LNCaP clone FGC (cell line): ENCODE results near the gene FRAS1.
"Not testable (repeated sequence)": the region's sequence is repeated elsewhere in the genome, so short reads cannot be mapped to it uniquely, and the experiment has no call there.

ENCODE experiments used
- DNase-seq: peaks from one replicate; pipeline ENCODE4 v3.0.0-alpha.2; 2011; ENCODE audit warnings: low read depth
- H3K4me3 ChIP-seq: 2 replicates; pipeline ENCODE4 v1.5.1; 2011; ENCODE audit warnings: mild to moderate bottlenecking, low read depth, low read length, control low read depth
- TF ChIP-seq, protein P1 (sequence below): IDR thresholded peaks from 2 replicates; pipeline ENCODE4 v1.5.1; 2012; ENCODE audit warnings: mild to moderate bottlenecking; ENCODE audit not compliant: control insufficient read depth, insufficient read depth; ENCODE audit errors: extremely low read depth

FRAS1 gene

DNA sequence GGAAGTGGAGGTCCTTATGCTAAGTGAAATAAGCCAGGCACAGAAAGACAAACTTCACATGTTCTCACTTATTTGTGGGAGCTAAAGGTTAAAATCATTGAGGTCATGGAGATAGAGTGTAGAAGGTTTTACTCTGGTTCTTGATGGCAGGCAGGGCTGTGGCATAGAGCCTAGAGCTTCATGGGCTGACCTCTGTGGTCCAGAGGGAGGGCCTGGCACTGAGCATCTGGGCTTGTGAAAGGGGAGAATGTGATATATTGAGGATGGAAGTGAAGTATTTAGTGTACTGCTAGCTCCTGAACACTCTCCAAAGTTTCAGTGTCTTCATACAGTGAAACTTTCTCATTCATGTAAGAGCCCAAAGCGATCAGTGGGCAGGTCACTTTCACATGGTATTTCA is 423.2 kb downstream of the FRAS1 start:
- TF ChIP-seq, protein P1, sequence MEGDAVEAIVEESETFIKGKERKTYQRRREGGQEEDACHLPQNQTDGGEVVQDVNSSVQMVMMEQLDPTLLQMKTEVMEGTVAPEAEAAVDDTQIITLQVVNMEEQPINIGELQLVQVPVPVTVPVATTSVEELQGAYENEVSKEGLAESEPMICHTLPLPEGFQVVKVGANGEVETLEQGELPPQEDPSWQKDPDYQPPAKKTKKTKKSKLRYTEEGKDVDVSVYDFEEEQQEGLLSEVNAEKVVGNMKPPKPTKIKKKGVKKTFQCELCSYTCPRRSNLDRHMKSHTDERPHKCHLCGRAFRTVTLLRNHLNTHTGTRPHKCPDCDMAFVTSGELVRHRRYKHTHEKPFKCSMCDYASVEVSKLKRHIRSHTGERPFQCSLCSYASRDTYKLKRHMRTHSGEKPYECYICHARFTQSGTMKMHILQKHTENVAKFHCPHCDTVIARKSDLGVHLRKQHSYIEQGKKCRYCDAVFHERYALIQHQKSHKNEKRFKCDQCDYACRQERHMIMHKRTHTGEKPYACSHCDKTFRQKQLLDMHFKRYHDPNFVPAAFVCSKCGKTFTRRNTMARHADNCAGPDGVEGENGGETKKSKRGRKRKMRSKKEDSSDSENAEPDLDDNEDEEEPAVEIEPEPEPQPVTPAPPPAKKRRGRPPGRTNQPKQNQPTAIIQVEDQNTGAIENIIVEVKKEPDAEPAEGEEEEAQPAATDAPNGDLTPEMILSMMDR = no peak
- DNase-seq = no peak
- no peak overlapping the region for H3K4me3 ChIP-seq

DNA sequence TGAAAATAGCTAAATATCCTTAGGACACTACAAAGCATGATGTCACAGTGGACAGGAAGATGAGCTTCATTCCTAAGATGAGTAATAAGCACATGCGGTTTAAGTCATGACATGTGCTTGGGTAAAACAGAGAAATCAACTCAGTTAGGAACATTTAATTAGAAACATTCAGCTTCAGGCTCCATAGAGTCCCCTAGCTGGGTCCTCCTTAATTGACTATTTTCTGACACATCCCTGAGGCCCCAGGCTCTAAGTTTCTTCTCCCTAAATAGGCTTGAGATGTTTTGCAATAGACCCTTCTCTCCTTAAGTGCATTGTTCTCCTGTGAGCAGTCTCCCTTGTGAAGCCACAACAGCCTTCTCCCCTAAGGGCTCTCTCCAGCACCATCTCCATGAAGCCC is 424.1 kb downstream of the FRAS1 start:
- H3K4me3 ChIP-seq = no peak overlapping the region
- TF ChIP-seq, protein P1 = no peak
- DNase-seq = no peak

DNA sequence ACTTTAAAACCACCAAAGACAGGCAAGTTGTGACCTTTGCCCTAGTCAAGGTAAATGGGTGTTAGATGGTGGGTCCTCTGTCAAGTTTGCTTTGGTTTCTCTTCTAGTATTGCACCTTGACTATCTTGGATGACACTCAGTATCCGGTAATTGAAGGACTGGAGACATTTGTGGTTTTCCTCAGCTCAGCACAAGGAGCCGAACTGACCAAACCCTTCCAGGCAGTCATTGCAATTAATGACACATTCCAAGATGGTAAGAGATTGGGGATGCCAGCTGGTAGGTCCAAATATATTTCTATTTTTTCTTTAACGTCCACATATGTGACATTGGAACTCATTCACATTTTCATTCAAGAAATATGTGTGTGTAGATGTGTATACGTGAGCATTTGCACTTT is 425.2 kb downstream of the FRAS1 start:
- no peak overlapping the region for H3K4me3 ChIP-seq
- DNase-seq = no peak
- TF ChIP-seq, protein P1 = no peak

DNA sequence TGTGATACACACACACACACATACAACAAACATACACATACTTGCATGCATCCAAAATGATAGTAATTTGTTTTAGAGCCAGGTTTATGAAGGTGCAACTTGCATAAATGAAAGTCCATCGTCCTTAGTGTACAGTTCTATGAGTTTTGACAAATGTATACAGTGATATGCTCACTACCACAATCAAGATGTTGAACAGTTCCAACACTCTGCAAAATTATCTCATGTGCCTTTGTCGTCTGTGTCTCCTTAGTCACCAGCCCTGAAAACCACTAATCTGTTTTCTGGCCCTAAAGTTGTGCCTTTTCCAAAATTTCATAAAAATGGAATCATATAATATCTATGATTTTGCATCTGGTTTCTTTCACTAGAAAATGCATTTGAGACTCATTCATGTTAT is 426.7 kb downstream of the FRAS1 start:
- no peak for DNase-seq
- H3K4me3 ChIP-seq = no peak overlapping the region
- TF ChIP-seq, protein P1 = no peak

DNA sequence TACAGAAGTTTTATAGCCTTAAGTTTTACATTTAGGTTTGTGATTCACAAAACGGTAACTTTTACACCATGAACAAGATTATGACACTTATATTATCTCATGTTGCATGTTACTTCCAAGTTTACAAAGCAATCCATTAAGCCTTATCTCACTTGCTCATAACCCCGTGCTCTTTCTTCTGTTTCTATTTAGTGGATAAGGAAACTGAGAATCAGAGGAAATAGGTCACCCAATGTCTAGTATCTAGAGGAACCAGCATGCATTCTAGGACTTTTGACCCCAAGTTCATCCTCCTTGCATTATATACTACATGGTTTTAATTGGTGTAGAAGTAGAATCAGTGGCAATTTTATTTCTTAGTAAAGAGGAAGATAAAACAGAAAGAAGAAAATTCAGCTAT is 427.5 kb downstream of the FRAS1 start:
- DNase-seq = no peak
- H3K4me3 ChIP-seq = no peak overlapping the region
- TF ChIP-seq, protein P1 = no peak

DNA sequence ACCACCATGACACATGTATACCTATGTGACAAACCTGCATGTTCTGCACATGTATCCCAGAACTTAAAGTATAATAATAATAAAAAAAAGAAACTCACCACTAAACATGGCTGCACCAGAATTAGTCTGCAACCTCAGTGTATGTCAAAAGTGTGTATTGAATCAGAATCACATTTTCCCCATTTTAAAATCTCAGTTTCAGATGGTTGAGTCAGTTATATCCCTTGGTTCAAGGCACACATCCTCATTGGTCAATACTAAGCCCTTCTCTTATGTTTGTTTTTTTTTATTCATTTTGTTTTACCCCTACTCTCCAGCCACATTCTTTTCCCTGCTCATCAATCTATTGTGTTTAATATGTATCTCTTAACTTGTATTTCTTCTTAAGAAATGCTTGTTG is 436.6 kb downstream of the FRAS1 start:
- no peak for DNase-seq
- TF ChIP-seq, protein P1 = no peak

DNA sequence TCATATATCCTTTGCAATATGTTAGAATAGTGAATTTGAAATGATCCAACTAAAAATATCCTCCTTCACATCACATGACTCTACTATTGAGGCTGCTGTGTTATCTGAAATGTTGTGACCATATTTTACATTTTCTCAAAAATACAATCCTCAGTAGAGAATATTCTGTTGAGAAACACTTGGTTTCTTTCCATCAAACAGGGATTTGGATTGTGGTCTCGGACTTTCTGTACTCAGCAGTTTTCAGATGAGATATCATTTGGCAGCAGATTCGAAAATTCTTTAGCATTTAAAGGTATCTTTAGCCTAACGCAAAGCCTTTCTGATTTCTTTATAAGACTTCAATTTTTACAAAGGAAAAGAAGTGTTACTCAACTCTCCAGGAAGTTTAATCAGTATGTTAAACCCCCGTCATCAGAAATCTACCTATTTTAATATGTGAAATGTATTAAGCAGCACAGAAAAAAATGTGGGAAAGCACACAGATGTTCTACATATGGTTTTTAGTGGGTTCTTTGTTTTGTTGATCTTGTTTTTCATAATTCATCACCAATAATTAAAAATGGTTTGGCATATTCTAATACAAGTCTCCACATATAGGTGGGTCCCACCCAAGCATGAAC is 439.0 kb downstream of the FRAS1 start:
- TF ChIP-seq, protein P1 = no peak
- H3K4me3 ChIP-seq = no peak overlapping the region
- no peak for DNase-seq

More for the DNA sequence above, 436.6 kb downstream of the FRAS1 start:
- no peak overlapping the region for H3K4me3 ChIP-seq

DNA sequence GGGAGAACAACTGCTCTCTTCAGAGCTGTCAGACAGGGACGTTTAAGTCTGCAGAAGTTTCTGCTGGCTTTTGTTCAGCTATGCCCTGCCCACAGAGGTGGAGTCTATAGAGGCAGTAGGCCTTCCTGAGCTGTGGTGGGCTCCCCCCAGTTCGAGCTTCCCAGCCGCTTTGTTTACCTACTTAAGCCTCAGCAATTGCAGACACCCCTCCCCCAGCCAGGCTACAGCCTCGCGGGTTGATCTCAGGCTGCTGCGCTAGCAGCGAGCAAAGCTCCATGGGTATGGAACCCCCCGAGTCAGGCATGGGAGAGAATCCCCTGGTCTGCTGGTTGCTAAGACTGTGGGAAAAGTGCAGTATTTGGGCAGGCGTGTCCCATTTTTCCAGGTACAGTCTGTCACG is 449.1 kb downstream of the FRAS1 start:
- not testable (repeated sequence) for DNase-seq

More for the DNA sequence above, 449.1 kb downstream of the FRAS1 start:
- not testable (repeated sequence) for H3K4me3 ChIP-seq
